Chondrocyte (in vitro differentiated cells): ENCODE measurements around the gene NAGPA. TPM values are rescaled to one million over a fixed set of nuclear protein-coding genes. Genes with fewer than 3 reads are reported as not detected.
A peak's percentile ranks its signal among the peaks of the same experiment; 100 is the strongest.

ENCODE experiments used
- DNase-seq: peaks from one replicate; pipeline ENCODE4 v3.0.0; 2021; ENCODE audit warnings: mixed read lengths, low spot score
- H3K27ac Mint-ChIP-seq: one replicate; pipeline ENCODE4 v1.8.0; 2021; ENCODE audit warnings: mild to moderate bottlenecking, moderate library complexity, mixed read lengths; ENCODE audit not compliant: unreplicated experiment
- H3K27me3 Mint-ChIP-seq: 2 replicates; pipeline ENCODE4 v1.8.0; 2021; ENCODE audit warnings: low read depth, mixed read lengths
- H3K36me3 Mint-ChIP-seq: 2 replicates; pipeline ENCODE4 v1.8.0; 2021; ENCODE audit warnings: low read depth, mixed read lengths
- H3K4me1 Mint-ChIP-seq: 2 replicates; pipeline ENCODE4 v1.8.0; 2021; ENCODE audit warnings: low read depth, mild to moderate bottlenecking, mixed read lengths
- H3K4me3 Mint-ChIP-seq: one replicate; pipeline ENCODE4 v1.8.0; 2021; ENCODE audit warnings: mild to moderate bottlenecking, moderate library complexity, mixed read lengths; ENCODE audit not compliant: unreplicated experiment
- H3K9me3 Mint-ChIP-seq: 2 replicates; pipeline ENCODE4 v1.8.0; 2021; ENCODE audit warnings: low read depth, mixed read lengths
- CTCF ChIP-seq: fragments of 200-600 bp; sonication (generic); IDR thresholded peaks from 2 replicates; pipeline ENCODE4 v1.5.0; 2021; ENCODE audit warnings: antibody characterized with exemption, mild to moderate bottlenecking, moderate library complexity
- total RNA-seq: library from RNA; stranded (reverse); gene quantifications from 3 replicates; pipeline ENCODE4 v1.2.1, GENCODE V29; 2021

Gene NAGPA
- total RNA-seq, 1 donor from 2014 or later = 11.3 TPM

DNA sequence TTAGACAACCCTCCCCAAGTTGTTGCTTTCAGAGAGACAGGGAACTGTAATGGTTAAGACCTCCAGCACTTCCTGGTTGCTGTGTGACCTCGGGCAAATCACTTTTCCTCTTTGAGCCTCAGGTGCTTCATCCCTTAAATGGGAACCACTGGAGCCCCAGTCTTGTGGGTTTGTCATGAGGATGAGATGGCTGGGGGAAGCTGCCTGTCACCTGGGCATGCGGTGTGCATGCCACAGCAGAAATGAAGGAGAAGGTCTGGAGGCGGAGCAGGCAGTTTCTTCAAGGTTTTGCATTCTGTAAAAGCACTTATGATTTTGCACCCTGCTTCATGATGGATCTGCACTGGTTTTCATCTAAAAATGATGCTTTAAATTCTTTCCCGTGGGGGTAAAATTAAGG, 22.1 kb downstream of the NAGPA start:
- Mint-ChIP-seq H3K4me3 (no peak overlapping the region), H3K9me3 (no peaks in the 10 kb centered on the region), H3K4me1 (no peaks in the 10 kb centered on the region), H3K36me3 (no peaks in the 10 kb centered on the region), H3K27me3 (peaks cover 38% of the 10 kb centered on the region), H3K27ac (no peak overlapping the region)
- TF ChIP-seq CTCF = no peak
- DNase-seq = no peak

GRCh38 chr16:5010576-5011329, 23.0 kb downstream of the NAGPA start:
- Mint-ChIP-seq H3K4me1 (no peaks in the 10 kb centered on the region), H3K27ac (no peak overlapping the region), H3K27me3 (peaks cover 38% of the 10 kb centered on the region), H3K9me3 (no peaks in the 10 kb centered on the region), H3K36me3 (no peaks in the 10 kb centered on the region), H3K4me3 (no peak overlapping the region)
- no peak for DNase-seq
- no peak for TF ChIP-seq CTCF

DNA sequence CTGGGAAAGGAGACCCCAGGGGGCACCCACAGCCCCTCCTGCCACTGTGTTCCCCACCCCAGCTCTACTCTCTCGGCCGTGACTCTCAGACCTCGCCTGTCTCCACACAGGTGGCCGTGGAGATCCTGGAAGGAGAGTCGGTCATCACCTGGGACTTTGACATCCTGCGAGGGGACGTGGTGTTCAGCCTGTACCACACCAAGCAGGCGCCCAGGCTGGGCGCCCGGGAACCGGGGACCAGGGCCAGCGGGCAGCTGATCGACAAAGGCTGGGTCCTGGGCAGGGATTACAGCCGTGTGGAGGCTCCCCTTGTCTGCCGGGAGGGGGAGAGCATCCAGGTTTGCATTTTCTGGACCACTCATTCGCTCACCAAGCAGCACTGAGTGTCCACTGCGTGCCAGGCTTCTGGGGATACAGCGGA, 25.4 kb downstream of the NAGPA start:
- H3K36me3 Mint-ChIP-seq = no peaks in the 10 kb centered on the region
- no peak overlapping the region for H3K4me3 Mint-ChIP-seq
- peaks cover 40% of the 10 kb centered on the region for H3K27me3 Mint-ChIP-seq
- TF ChIP-seq CTCF = no peak
- H3K27ac Mint-ChIP-seq = no peak overlapping the region
- no peaks in the 10 kb centered on the region for H3K9me3 Mint-ChIP-seq
- H3K4me1 Mint-ChIP-seq = no peaks in the 10 kb centered on the region
- DNase-seq = peak; percentile 72

GRCh38 chr16:5007256-5007655, 26.5 kb downstream of the NAGPA start:
- Mint-ChIP-seq H3K27ac (no peak overlapping the region), H3K4me3 (no peak overlapping the region), H3K4me1 (no peaks in the 10 kb centered on the region), H3K36me3 (no peaks in the 10 kb centered on the region), H3K27me3 (peaks cover 33% of the 10 kb centered on the region), H3K9me3 (no peaks in the 10 kb centered on the region)
- TF ChIP-seq CTCF = no peak
- peak; percentile 81 for DNase-seq

- Mint-ChIP-seq H3K27me3 (peaks cover 26% of the 10 kb centered on the region), H3K36me3 (no peaks in the 10 kb centered on the region), H3K4me3 (no peak overlapping the region), H3K27ac (no peak overlapping the region), H3K9me3 (no peaks in the 10 kb centered on the region), H3K4me1 (no peaks in the 10 kb centered on the region)
- TF ChIP-seq CTCF = no peak
- peak; percentile 63 for DNase-seq
These were observed 27.2 kb downstream of the NAGPA start for GRCh38 chr16:5006348-5007193.
